H1 (cell line): ENCODE measurements around the gene UGT1A7.

Experiments
- CTCF ChIP-seq, 3 experiments: IDR thresholded peaks; 1 replicate in 2 of 3; 2 replicates in 1 of 3; pipeline versions ENCODE4 v1.5.1 to v1.6.1; 2011; ENCODE audit warnings: low read length in 3 of 3, mild to moderate bottlenecking in 3 of 3, inconsistent platforms in 2 of 3, low read depth in 1 of 3, moderate library complexity in 1 of 3; ENCODE audit not compliant: insufficient read depth in 1 of 3; ENCODE audit errors: control extremely low read depth in 1 of 3
- JUN ChIP-seq: IDR thresholded peaks from 2 replicates; pipeline ENCODE4 v1.6.1; 2011; ENCODE audit warnings: low read depth, mild to moderate bottlenecking, improper control_type of control experiment, low read length
- MAFK ChIP-seq: IDR thresholded peaks from 2 replicates; pipeline ENCODE4 v1.6.1; 2012; ENCODE audit warnings: low read depth, mild to moderate bottlenecking, improper control_type of control experiment, low read length
- POLR2AphosphoS5 ChIP-seq: IDR thresholded peaks from 2 replicates; pipeline ENCODE4 v1.6.1; 2011; ENCODE audit warnings: low read depth, low read length
- POU5F1 ChIP-seq: IDR thresholded peaks from 2 replicates; pipeline ENCODE4 v1.6.1; 2011; ENCODE audit warnings: low read depth, mild to moderate bottlenecking, low read length, moderate library complexity
- SIN3A ChIP-seq, 2 experiments: IDR thresholded peaks in 1 of 2; conservative IDR thresholded peaks in 1 of 2; 2 replicates each; pipeline ENCODE4 v1.6.1; 2011 to 2012; ENCODE audit warnings: low read length in 2 of 2, improper control_type of control experiment in 1 of 2, low read depth in 1 of 2, mild to moderate bottlenecking in 1 of 2
- TCF12 ChIP-seq: IDR thresholded peaks from 2 replicates; pipeline ENCODE4 v1.6.1; 2011; ENCODE audit warnings: low read depth, mild to moderate bottlenecking, low read length
- YY1 ChIP-seq: IDR thresholded peaks from 2 replicates; pipeline ENCODE4 v1.6.1; 2011; ENCODE audit warnings: low read depth, mild to moderate bottlenecking, low read length

GRCh38 chr2:233656443-233656842 is 25.3 kb upstream of the UGT1A7 start:
- TF ChIP-seq CTCF (IDR thresholded peaks at IDR 0.05; ENCODE audit: control extremely low read depth in 1 of 3, insufficient read depth in 1 of 3, low read depth in 1 of 3, low read length in 3 of 3) (no peak), POLR2AphosphoS5 (no peak), YY1 (no peak), MAFK (no peak), POU5F1 (no peak), JUN (no peak), SIN3A (conservative IDR thresholded peaks at IDR 0.05 in 1 of 2, IDR thresholded peaks at IDR 0.05 in 1 of 2; ENCODE audit: low read depth in 1 of 2, low read length in 2 of 2) (no peak), TCF12 (no peak)
